ENCODE data around the gene VBP1. TPM values are rescaled to one million over a fixed set of nuclear protein-coding genes. Genes with fewer than 3 reads are reported as not detected.

Gene VBP1
- total RNA-seq, 1 experiment from 2014 or later = 83.5 TPM

GRCh38 chrX:155231163-155231562 lies 14.9 kb downstream of the VBP1 start:
- H3K23me2 ChIP-seq (ENCODE audit: insufficient read length, low read depth, low read length, poor library complexity, severe bottlenecking) = no peaks in the 10 kb centered on the region
- no peak overlapping the region for H2BK12ac ChIP-seq (ENCODE audit: insufficient read length, low read depth, low read length)
- H3K4me1 ChIP-seq (ENCODE audit: insufficient read depth, low read length) = no peaks in the 10 kb centered on the region
- H4K91ac ChIP-seq (ENCODE audit: insufficient read length, low read depth, low read length) = no peak overlapping the region
- H4K8ac ChIP-seq (replicated peaks; ENCODE audit: insufficient read length, low read depth, low read length) = no peak overlapping the region
- Mint-ChIP-seq H3K36me3 (ENCODE audit: insufficient read depth in 1 of 3, low read depth in 3 of 3) (peaks cover 31 to 58% (median 58%) of the 10 kb centered on the region in 3 experiments), H3K9me3 (peaks cover 54 to 57% of the 10 kb centered on the region in 2 experiments), H3K4me3 (no peak overlapping the region), H3K4me1 (no peaks in the 10 kb centered on the region), H3K27me3 (ENCODE audit: low read depth) (no peaks in the 10 kb centered on the region; the same call in none of the 2 replicates), H3K27ac (no peak overlapping the region)
- no peak overlapping the region for H2BK5ac ChIP-seq (ENCODE audit: insufficient read length, low read length)
- no peak overlapping the region for H3K56ac ChIP-seq (ENCODE audit: insufficient read length, low read depth, low read length)
- no peak overlapping the region for H3K9ac ChIP-seq (ENCODE audit: extremely low read depth, insufficient read length, low read length)
- no peak for DNase-seq
- no peak overlapping the region for H2AFZ ChIP-seq (ENCODE audit: low read length)
- H3K9me3 ChIP-seq (ENCODE audit: control insufficient read depth, low read depth, low read length) = peaks cover 22% of the 10 kb centered on the region
- no peak overlapping the region for H3K23ac ChIP-seq (ENCODE audit: insufficient read length, low read depth, low read length)
- no peak overlapping the region for H3K14ac ChIP-seq (ENCODE audit: insufficient read depth, low read length)
- H4K5ac ChIP-seq (ENCODE audit: insufficient read length, low read depth, low read length) = no peak overlapping the region
- no peaks in the 10 kb centered on the region for H4K20me1 ChIP-seq (ENCODE audit: control insufficient read depth, insufficient read depth, insufficient read length)
- no peak overlapping the region for H3K4ac ChIP-seq (ENCODE audit: low read depth, low read length)
- H3K4me2 ChIP-seq (ENCODE audit: insufficient read depth, insufficient read length, low read length) = no peak overlapping the region
- H2AK5ac ChIP-seq (ENCODE audit: insufficient read length, low read length) = no peak overlapping the region
- no peak overlapping the region for H3T11ph ChIP-seq (ENCODE audit: low read length)
- no peak overlapping the region for H2BK15ac ChIP-seq (ENCODE audit: low read depth, low read length)
- no peak for TF ChIP-seq CTCF (conservative IDR thresholded peaks at IDR 0.05)
- peaks cover 2% of the 10 kb centered on the region; the same call in 1 of the 2 replicates for H3K79me2 ChIP-seq (ENCODE audit: insufficient read depth, low read length)
- no peak overlapping the region for H2BK120ac ChIP-seq (ENCODE audit: low read depth, low read length, poor library complexity, severe bottlenecking)
- H3K18ac ChIP-seq (ENCODE audit: insufficient read length, low read depth, low read length) = no peak overlapping the region
- H3K27ac ChIP-seq (ENCODE audit: insufficient read length, low read depth, low read length) = no peak overlapping the region
- no peak overlapping the region for H2BK20ac ChIP-seq (ENCODE audit: low read depth, low read length, poor library complexity, severe bottlenecking)
- no peaks in the 10 kb centered on the region for H3K79me1 ChIP-seq (ENCODE audit: insufficient read depth, low read depth, low read length, poor library complexity, severe bottlenecking)
- H3K27me3 ChIP-seq (ENCODE audit: insufficient read depth, low read length) = no peaks in the 10 kb centered on the region
